Suppressor macrophage treated with lipopolysaccharide for 4 hours (primary cell): ENCODE measurements around the gene TRIM50.
"Not testable (repeated sequence)": the region's sequence is repeated elsewhere in the genome, so short reads cannot be mapped to it uniquely, and the experiment has no call there.

Source experiments
- DNase-seq: peaks from one replicate; pipeline ENCODE4 v3.0.0-alpha.2; 2020

TRIM50 gene

DNA sequence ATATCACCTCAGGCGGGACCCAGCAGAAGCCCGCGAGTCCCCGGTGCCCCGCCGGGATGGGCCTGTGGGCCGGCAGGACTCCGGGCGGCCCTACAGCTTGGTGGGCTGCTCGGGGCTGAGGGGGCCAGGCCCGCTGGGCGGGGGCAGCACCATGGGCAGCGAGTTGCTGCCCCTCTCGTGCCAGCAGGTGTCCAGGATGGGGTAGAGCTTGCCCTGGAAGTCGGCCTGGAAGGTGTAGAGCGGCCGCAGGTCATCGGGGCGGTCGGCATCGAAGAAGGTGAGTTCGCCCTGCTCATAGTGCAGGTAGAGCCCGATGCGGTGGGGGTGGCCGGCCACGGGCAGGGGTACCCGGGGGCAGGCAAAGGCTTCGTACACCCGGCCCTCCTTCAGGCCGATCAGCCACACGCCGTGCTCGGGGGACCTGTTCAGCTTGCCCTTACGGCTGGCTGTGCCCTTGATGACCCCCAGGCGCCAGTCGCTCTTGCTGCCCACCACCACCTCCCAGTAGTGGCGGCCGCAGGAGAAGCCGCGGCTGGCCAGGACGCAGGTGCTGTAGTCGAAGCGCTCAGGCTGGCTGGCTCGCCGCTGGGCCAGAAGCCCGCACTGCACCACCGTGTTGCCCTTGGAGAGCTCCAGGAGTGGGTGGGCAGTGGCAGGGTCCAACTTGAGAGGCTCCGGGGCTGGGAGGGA lies 14.9 kb downstream of the TRIM50 start:
- no peak for DNase-seq

DNA sequence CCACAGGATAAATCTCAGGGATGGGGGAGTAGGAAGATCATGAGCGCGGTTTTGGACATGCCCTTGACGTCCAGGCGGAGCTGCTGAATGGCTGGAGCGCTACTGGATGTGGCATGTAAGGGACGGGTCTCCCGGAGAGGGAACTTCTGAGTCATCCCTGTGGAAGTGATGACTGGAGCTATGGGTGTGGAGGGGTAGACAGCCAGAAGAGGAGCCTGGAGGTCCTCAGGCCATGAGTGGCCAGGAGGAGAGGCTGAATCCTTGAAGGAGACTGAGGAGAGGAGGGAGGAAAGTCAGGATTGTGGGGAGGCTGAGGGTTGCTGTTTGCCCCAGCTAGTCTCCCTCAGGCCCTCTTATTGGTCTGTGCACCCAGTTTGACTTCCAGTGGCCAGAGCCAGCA lies 16.5 kb downstream of the TRIM50 start:
- not testable (repeated sequence) for DNase-seq

DNA sequence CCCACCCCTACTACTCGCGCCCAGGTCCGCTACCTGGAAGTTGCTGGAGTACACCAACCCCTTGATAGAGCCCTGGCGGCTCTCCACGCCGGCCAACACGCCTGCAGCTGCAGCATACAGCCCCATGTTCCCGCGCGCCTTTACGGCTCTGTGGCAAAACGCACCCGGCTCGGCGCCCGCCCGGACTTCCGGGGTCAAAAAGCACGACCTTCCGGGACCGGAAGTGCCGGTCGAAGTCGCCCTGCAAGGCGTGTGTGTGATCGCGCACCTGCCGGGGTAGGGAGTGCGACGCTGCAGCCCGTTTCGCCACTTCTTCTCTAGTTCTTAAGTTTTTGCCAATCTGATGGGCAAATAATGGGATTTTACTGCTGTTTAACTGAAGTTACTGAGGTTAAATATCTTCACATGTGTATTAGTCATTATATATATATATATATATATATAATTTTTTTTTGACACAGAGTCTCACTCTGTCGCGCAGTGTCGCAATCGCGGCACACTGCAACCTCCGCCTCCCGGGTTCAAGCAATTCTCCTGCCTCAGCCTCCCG lies 19.1 kb downstream of the TRIM50 start, which contains the start of gene NSUN5:
TSS of gene NSUN5 (minus strand) at position 162 of the 550 bp plus-strand sequence. CDS start at position 126, 36 bp downstream.
- DNase-seq, result peak; percentile 91

DNA sequence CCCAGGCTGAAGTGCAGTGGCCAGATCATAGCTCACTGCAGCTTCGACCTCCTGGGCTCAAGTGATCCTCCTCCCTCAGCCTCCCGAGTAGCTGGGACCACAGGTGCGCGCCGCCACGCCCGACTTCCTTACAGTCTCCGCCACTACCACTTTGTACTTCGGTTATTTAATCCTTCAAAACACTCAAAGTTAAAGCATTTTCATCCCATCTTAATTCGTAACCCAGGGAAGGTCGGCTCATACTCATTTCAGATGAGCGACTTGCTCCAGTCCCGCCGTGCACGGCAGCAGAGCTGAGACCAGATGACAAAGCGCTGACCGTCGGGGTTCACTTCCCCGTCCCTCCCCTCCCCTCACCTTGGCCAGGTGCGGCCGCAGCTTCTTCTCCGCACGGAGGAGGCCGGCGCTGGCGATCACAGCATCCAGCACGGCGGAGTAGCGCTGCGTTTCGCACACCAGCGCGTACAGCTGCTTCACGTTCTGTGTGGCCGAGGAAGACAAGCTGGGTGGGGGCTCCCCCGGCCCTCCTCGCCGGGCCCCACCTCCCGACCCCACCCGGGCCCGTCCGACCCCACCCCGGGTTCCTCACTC lies 19.7 kb downstream of the TRIM50 start:
- no peak for DNase-seq

DNA sequence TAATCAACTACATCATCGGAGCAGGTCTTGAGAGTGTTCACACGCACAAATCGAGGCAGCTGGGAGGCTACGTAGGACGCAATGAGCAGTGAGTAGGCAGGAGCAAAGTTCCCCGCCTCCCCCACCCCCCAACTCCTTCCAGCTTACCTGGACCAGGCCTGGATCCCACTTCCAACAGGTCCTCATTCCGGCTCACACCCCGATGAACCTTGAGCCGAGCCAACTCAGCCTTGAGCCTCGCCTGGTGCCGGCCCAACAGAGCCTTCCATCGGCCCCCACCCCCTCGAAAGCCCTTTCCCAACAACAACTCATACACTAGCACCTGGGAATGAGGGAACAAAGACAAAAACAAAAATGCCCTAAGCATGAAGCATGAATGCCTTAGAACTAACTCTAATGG lies 20.4 kb downstream of the TRIM50 start:
- DNase-seq, result no peak

- not testable (repeated sequence) for DNase-seq
These were observed 23.1 kb downstream of the TRIM50 start for GRCh38 chr7:73304612-73305387.

DNA sequence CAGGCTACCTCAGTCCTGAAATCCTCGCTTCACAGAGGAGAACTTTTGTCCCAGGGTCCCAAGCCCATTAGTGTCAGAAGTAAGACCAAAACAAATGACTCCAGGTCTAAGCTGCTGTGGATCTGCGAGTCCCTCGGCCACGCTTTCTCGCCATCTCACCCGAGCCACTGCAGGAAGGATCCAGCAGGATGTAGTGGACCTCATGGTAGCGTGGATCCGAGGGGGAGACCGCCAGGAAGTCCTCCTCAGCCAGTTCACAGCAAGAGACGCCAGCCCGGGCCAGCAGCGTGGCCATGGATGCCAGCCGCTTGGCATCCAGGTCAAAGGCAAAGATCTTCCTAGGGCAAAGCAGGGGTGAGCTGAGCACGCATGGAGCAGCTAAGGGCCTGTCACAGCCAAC lies 23.8 kb downstream of the TRIM50 start:
- DNase-seq, result no peak

GRCh38 chr7:73303546-73303945 lies 24.3 kb downstream of the TRIM50 start:
- no peak for DNase-seq

DNA sequence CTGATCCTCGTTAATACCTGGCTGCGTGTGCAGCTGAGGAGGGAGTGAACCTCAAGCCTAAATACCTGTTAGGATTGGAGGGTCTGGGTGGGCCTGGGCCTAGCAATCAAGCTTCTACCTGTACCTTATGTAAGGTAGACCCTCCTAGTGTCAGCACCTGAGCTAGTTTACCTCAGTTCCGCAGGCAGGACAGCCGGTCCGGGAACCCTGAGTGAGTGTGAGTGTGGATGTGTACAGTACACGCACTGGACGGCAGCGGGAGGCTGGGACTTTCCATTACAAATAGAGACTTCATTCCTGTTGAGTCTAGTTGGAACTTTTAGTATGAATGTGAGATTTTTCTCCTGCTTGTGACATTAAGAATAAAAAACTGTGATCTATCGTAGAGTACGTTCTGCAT lies 25.0 kb downstream of the TRIM50 start:
- not testable (repeated sequence) for DNase-seq

DNA sequence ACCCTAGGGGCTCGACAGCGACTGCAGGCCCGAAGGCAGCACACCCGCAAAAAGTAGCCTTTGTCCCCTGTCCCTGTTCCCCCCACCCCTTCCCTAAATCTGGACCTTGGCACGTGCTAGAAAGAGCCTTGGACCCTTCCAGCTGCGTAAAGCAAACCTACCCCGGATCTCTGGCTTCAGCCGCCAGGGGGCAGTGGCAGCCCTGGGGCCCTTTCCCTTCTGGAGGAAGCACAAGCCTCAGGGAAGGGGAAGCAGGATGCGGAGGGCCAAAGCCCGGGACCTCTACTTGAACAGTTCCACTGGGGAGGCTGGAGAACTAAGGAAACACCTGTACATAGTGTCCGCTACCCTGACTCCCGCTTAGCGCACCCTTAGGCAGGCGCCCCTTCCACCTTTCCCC lies 26.8 kb downstream of the TRIM50 start:
- DNase-seq, result not testable (repeated sequence)

DNA sequence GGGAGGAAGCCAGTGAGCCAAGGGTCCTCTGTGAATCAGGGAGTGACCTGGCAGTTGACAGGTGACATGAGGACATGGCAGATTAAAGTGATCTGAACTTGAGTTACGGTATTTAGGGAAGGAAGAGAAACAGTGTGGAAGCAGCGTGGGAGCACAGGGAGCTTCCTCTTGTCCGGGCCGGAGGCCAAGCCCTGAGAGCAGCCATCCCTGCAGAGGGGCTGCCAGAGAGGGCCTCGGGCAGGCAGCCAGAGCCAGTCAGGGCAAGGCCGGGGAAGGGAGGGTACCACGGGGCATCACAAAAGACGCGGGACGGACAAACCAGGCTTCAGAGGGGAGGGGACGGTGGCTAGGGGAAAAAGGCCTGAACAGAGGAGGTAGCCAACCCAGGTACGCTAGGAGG lies 28.1 kb downstream of the TRIM50 start:
- DNase-seq, result not testable (repeated sequence)

GRCh38 chr7:73297706-73298105 lies 30.2 kb downstream of the TRIM50 start:
- DNase-seq, result not testable (repeated sequence)

DNA sequence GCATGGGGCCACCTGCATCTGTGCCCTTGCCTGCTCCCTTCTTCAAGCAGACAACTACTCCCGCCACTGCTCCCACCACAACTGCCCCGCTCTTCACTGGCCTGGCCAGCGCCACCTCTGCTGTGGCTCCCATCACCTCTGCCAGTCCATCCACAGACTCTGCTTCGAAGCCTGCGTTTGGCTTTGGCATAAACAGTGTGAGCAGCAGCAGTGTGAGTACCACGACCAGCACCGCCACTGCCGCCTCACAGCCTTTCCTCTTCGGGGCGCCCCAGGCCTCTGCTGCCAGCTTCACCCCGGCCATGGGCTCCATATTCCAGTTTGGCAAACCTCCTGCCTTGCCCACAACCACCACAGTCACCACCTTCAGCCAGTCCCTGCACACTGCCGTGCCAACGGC lies 30.6 kb downstream of the TRIM50 start:
- not testable (repeated sequence) for DNase-seq

DNA sequence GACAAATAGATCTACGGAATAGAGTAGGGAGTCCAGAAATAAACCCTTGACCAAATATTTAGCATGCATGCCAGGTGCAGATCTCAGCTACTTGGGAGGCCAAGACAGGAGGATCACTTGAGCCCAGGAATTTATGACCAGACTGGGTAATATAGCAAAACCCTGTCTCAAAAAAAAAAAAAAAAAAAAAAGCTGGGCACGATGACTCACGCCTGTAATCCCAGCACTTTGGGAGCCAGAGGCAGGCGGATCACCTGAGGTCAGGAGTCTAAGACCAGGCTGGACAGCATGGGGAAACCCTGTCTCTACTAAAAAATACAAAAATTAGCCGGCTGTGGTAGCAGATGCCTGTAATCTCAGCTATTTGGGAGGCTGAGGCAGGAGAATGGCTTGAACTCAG lies 50.7 kb downstream of the TRIM50 start:
- DNase-seq, result not testable (repeated sequence)

DNA sequence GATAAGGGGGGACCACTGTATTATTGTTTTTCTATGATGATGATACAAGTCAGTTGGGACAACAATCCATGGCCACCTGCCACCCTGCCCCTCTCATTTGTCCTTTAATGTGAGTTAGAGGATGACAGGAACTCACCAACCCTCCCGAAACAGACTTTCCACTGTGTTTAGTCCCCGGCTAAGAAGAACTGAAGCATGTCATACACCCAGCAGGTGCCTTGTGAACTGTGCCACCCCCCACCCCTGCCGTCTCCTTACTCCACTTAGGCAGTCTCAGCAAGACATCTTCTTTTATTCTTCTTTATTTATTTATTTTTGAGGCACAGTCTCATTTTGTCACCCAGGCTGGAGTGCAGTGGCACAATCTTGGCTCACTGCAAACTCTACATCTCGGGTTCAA lies 60.1 kb downstream of the TRIM50 start:
- DNase-seq, result not testable (repeated sequence)

DNA sequence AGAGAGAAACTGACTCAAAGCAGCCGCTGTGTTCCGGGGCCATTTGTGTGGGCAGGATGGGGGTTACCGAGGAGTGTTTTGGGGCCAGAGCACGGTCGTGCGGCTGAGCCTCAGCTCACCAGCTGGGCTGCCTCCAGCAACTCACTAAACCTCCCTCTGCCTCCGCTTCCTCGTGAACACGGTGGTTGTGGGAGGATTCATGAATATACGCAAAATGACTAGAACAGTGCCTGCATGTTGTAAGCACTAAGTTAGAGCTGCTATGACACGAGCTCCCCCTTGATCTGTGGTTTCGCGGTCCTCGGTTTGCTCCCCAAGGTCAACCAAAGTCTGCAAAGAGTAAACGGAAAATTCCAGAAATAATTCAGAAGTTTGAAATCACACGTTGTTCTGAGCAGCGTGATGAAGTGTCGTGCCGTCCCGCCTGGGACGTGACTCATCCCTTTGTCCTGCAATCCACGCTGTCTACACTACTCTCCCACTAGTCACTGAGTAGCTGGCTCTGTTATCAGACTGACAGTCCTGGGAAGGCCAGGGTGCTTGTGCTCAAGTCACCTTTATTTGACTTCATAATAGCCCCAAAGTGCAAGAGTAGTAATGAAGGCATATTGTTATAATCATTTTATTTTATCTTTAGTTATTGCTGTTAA lies 61.0 kb downstream of the TRIM50 start:
- not testable (repeated sequence) for DNase-seq
